ENCODE results near the gene C17orf75. TPM values are rescaled to one million over a fixed set of nuclear protein-coding genes. Genes with fewer than 3 reads are reported as not detected.

The C17orf75 gene
- total RNA-seq, 1 donor from 2014 or later: 16.8 TPM

- Histone ChIP-seq H3K36me3 (ENCODE audit: control insufficient read depth, insufficient read depth, low read length) (no peaks in the 10 kb centered on the region), H3K4me3 (ENCODE audit: low read depth, low read length) (no peak overlapping the region), H3K27me3 (ENCODE audit: control insufficient read depth, insufficient read depth, low read length) (peaks cover 4% of the 10 kb centered on the region)
- FAIRE-seq: no peak
- no peak for TF ChIP-seq CTCF (IDR thresholded peaks at IDR 0.05; ENCODE audit: insufficient read depth, low read length, severe bottlenecking)
- DNase-seq (ENCODE audit: low read depth): no peak
These were observed 43.0 kb downstream of the C17orf75 start for GRCh38 chr17:32298721-32299579.

GRCh38 chr17:32298298-32298697 is 43.7 kb downstream of the C17orf75 start:
- Histone ChIP-seq H3K4me3 (ENCODE audit: low read depth, low read length) (no peak overlapping the region), H3K27me3 (ENCODE audit: control insufficient read depth, insufficient read depth, low read length) (peaks cover 1% of the 10 kb centered on the region), H3K36me3 (ENCODE audit: control insufficient read depth, insufficient read depth, low read length) (no peaks in the 10 kb centered on the region)
- FAIRE-seq (no peak), DNase-seq (ENCODE audit: low read depth) (no peak)
- TF ChIP-seq CTCF (IDR thresholded peaks at IDR 0.05; ENCODE audit: insufficient read depth, low read length, severe bottlenecking): no peak

- peaks cover 1% of the 10 kb centered on the region for H3K27me3 ChIP-seq (ENCODE audit: control insufficient read depth, insufficient read depth, low read length)
- TF ChIP-seq CTCF (IDR thresholded peaks at IDR 0.05; ENCODE audit: insufficient read depth, low read length, severe bottlenecking): no peak
- H3K4me3 ChIP-seq (ENCODE audit: low read depth, low read length): no peak overlapping the region
- no peak for DNase-seq (ENCODE audit: low read depth)
- FAIRE-seq: no peak
- H3K36me3 ChIP-seq (ENCODE audit: control insufficient read depth, insufficient read depth, low read length): no peaks in the 10 kb centered on the region
These were observed 44.1 kb downstream of the C17orf75 start for GRCh38 chr17:32297860-32298259.

- Histone ChIP-seq H3K27me3 (ENCODE audit: control insufficient read depth, insufficient read depth, low read length) (peaks cover 1% of the 10 kb centered on the region), H3K36me3 (ENCODE audit: control insufficient read depth, insufficient read depth, low read length) (no peaks in the 10 kb centered on the region), H3K4me3 (ENCODE audit: low read depth, low read length) (no peak overlapping the region)
- TF ChIP-seq CTCF (IDR thresholded peaks at IDR 0.05; ENCODE audit: insufficient read depth, low read length, severe bottlenecking): no peak
- DNase-seq (ENCODE audit: low read depth) (no peak), FAIRE-seq (no peak)
These were observed 44.5 kb downstream of the C17orf75 start for GRCh38 chr17:32297424-32297823.

GRCh38 chr17:32292094-32292493 is 49.9 kb downstream of the C17orf75 start:
- FAIRE-seq (no peak), DNase-seq (ENCODE audit: low read depth) (no peak)
- H3K4me3 ChIP-seq (ENCODE audit: low read depth, low read length): no peak overlapping the region
- no peaks in the 10 kb centered on the region for H3K27me3 ChIP-seq (ENCODE audit: control insufficient read depth, insufficient read depth, low read length)
- H3K36me3 ChIP-seq (ENCODE audit: control insufficient read depth, insufficient read depth, low read length): no peaks in the 10 kb centered on the region
- TF ChIP-seq CTCF (IDR thresholded peaks at IDR 0.05; ENCODE audit: insufficient read depth, low read length, severe bottlenecking): no peak
